Suprapubic skin (tissue), 3 donors: Measurements from ENCODE around the gene MIPEP.

ENCODE experiments used
- POLR2A ChIP-seq, 2 donors: fragments of 450-650 bp; IDR thresholded peaks; one replicate each; pipeline ENCODE4 v1.6.1; 2017; ENCODE audit warnings: antibody characterized with exemption in 2 of 2, mild to moderate bottlenecking in 2 of 2, moderate library complexity in 2 of 2
- TF ChIP-seq, protein P1 (sequence below), 2 donors: fragments of 200-600 bp in 1 of 2; fragments of 450-650 bp in 1 of 2; sonication (generic) in 1 of 2; IDR thresholded peaks; one replicate each; pipeline ENCODE4 v1.5.1; 2016 to 2019; ENCODE audit warnings: antibody characterized with exemption in 2 of 2, mild to moderate bottlenecking in 1 of 2, moderate library complexity in 1 of 2

DNA sequence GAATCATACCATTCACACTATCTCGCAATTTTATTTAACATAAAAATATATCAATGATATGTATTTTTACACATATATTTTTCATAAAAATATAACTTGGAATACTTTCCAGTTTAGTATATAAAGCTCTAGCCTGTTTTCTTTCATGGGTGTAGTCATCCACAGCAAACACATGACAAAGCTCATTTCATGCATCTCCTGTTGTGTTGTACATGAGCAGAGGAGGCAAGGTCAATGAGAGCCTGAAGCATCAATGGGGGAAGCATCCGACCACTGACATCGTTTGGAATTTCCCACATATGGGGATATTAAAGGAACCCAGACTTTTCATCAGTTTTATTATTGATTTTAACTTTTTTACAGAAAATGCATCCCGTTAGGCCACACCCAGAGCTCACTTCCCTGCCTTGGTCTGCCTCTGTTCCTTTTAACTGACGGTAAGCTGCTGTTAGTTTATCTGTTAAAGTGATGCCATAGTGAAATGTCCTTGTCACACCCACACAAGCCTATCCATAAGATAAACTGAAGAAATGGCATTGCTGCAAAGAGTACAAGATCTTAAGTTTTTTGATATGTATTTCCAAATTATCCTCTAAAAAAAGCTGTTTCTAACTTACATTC is 44.0 kb downstream of the MIPEP start:
- TF ChIP-seq, protein P1, sequence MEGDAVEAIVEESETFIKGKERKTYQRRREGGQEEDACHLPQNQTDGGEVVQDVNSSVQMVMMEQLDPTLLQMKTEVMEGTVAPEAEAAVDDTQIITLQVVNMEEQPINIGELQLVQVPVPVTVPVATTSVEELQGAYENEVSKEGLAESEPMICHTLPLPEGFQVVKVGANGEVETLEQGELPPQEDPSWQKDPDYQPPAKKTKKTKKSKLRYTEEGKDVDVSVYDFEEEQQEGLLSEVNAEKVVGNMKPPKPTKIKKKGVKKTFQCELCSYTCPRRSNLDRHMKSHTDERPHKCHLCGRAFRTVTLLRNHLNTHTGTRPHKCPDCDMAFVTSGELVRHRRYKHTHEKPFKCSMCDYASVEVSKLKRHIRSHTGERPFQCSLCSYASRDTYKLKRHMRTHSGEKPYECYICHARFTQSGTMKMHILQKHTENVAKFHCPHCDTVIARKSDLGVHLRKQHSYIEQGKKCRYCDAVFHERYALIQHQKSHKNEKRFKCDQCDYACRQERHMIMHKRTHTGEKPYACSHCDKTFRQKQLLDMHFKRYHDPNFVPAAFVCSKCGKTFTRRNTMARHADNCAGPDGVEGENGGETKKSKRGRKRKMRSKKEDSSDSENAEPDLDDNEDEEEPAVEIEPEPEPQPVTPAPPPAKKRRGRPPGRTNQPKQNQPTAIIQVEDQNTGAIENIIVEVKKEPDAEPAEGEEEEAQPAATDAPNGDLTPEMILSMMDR (IDR thresholded peaks at IDR 0.05): no peak
- no peak for TF ChIP-seq POLR2A (IDR thresholded peaks at IDR 0.05)
